ENCODE measurements around the gene ENGASE. TPM values are rescaled to one million over a fixed set of nuclear protein-coding genes. Genes with fewer than 3 reads are reported as not detected.
A peak's percentile ranks its signal among the peaks of the same experiment; 100 is the strongest.

The ENGASE gene
- total and polyA plus RNA-seq, 2 of the 8 experiments (the other 6 are each of a cell fraction or from before 2014, with no cell fraction given) = 9.3 to 36.1 TPM

- DNase-seq (ENCODE audit: low read depth in 1 of 2, low spot score in 2 of 2) = no peak
- H3K23me2 ChIP-seq (ENCODE audit: low read depth, low read length) = no peaks in the 10 kb centered on the region
- CTCF ChIA-PET (ENCODE audit: partially characterized antibody) = interaction anchor here (1.4 to 1.9 kb wide), 2 partner anchors 23 to 46 kb away, joined by 4 to 7 read pairs; no protein-coding TSS in a partner anchor
- WGBS, 2 experiments (ENCODE audit: extremely low coverage in 1 of 2, insufficient coverage in 1 of 2, insufficient read length in 1 of 2, insufficient replicate concordance in 2 of 2, low coverage in 1 of 2, low lambda C conversion rate in 2 of 2, missing lambda C conversion rate in 1 of 2) = 70% methylated on average over 4 of the region's 4 CpGs; no CpG with 5 or more reads in 1 of the 2 experiments
- POLR2A ChIA-PET (ENCODE audit: partially characterized antibody) = no interaction called here
- no peak overlapping the region for H3K4ac ChIP-seq (replicated peaks; ENCODE audit: insufficient read length, low read depth, low read length)
- no peak overlapping the region for H2BK5ac ChIP-seq (ENCODE audit: low read depth, low read length)
- H4K5ac ChIP-seq (ENCODE audit: insufficient read length, low read depth, low read length) = no peak overlapping the region
- no peak overlapping the region for H2AFZ ChIP-seq (ENCODE audit: low read length)
- H4K91ac ChIP-seq (replicated peaks; ENCODE audit: insufficient read length, low read length) = no peak overlapping the region
- peaks cover 0 to 4% of the 10 kb centered on the region in 2 experiments for H4K20me1 ChIP-seq (replicated peaks in 1 of 2; ENCODE audit: control insufficient read depth in 1 of 2, insufficient read depth in 2 of 2, low read length in 2 of 2)
- no peak overlapping the region for H3K14ac ChIP-seq (ENCODE audit: insufficient read length)
- H3K23ac ChIP-seq (ENCODE audit: insufficient read length) = no peak overlapping the region
- H3K27ac ChIP-seq (ENCODE audit: low read depth, low read length) = no peak overlapping the region
- H4K8ac ChIP-seq (ENCODE audit: extremely low read depth, insufficient read depth, low read length) = peak overlapping the region; percentile 20; the same call in 1 of the 2 replicates
- H3K9ac ChIP-seq (replicated peaks in 1 of 4; ENCODE audit: extremely low read depth in 1 of 4, low read depth in 3 of 4, low read length in 3 of 4) = no peak overlapping the region
- H3K4me1 ChIP-seq (replicated peaks in 1 of 4; ENCODE audit: control insufficient read depth in 3 of 4, insufficient read depth in 4 of 4, low read length in 3 of 4) = no peaks in the 10 kb centered on the region
- H2BK20ac ChIP-seq (ENCODE audit: low read length) = no peak overlapping the region
- no peak overlapping the region for H3K56ac ChIP-seq (replicated peaks; ENCODE audit: insufficient read length, low read depth, low read length)
- no peak overlapping the region for H2AK5ac ChIP-seq (ENCODE audit: low read depth, low read length)
- H2BK15ac ChIP-seq (ENCODE audit: low read length) = no peak overlapping the region
- H3K4me3 ChIP-seq (ENCODE audit: extremely low read depth in 1 of 4, insufficient read depth in 2 of 4, low read depth in 3 of 4, low read length in 4 of 4) = no peak overlapping the region
- TF ChIP-seq HDAC2 (IDR thresholded peaks at IDR 0.05; ENCODE audit: borderline replicate concordance in 1 of 2, low read depth in 2 of 2, low read length in 2 of 2) = no peak
- TF ChIP-seq ASH2L (IDR thresholded peaks at IDR 0.05; ENCODE audit: low read length) = no peak
- FAIRE-seq = no peak
- H2BK12ac ChIP-seq (ENCODE audit: low read depth, low read length) = no peak overlapping the region
- no peaks in the 10 kb centered on the region for H3K9me3 ChIP-seq (ENCODE audit: insufficient read depth in 2 of 2, low read depth in 1 of 2, low read length in 1 of 2)
- no peaks in the 10 kb centered on the region for H3K27me3 ChIP-seq (replicated peaks in 1 of 4; ENCODE audit: control insufficient read depth in 3 of 4, extremely low read depth in 1 of 4, insufficient read depth in 3 of 4, low read length in 3 of 4)
- no peak overlapping the region for H2BK120ac ChIP-seq (replicated peaks; ENCODE audit: low read depth, low read length)
- H3K4me2 ChIP-seq (ENCODE audit: insufficient read depth in 1 of 2, low read depth in 2 of 2, low read length in 2 of 2) = no peak overlapping the region
- no peaks in the 10 kb centered on the region; the same call in 1 of the 2 replicates for H3K79me1 ChIP-seq (ENCODE audit: low read depth, low read length)
- no peaks in the 10 kb centered on the region for H3K79me2 ChIP-seq (ENCODE audit: control insufficient read depth in 1 of 2, insufficient read depth in 2 of 2, low read length in 2 of 2)
- no peaks in the 10 kb centered on the region for H3K36me3 ChIP-seq (ENCODE audit: control insufficient read depth in 2 of 4, insufficient read depth in 4 of 4, low read length in 3 of 4)
- no peak overlapping the region for H3K18ac ChIP-seq (ENCODE audit: extremely low read depth, low read length)
Observed at GRCh38 chr17:79129523-79129922, 54.9 kb downstream of the ENGASE start.
